GM19193 (cell line): ENCODE results near the gene RESP18.

Source experiments
- POLR2A ChIP-seq: IDR thresholded peaks from 4 replicates; pipeline ENCODE4 v1.6.1; 2011; ENCODE audit not compliant: insufficient read depth, insufficient read length; ENCODE audit errors: extremely low read depth

Gene RESP18

GRCh38 chr2:219300022-219300421, 32.5 kb downstream of the RESP18 start:
- TF ChIP-seq POLR2A: no peak

GRCh38 chr2:219299372-219299760, 33.2 kb downstream of the RESP18 start:
- no peak for TF ChIP-seq POLR2A

GRCh38 chr2:219298759-219299371, 33.7 kb downstream of the RESP18 start:
- TF ChIP-seq POLR2A: no peak

- TF ChIP-seq POLR2A: no peak
Measured at GRCh38 chr2:219297766-219298456, 34.6 kb downstream of the RESP18 start.

- TF ChIP-seq POLR2A: no peak
Measured at GRCh38 chr2:219296631-219297391, 35.7 kb downstream of the RESP18 start.

- no peak for TF ChIP-seq POLR2A
Measured at GRCh38 chr2:219296142-219296541, 36.4 kb downstream of the RESP18 start.

- peak; percentile 60 for TF ChIP-seq POLR2A
Measured at GRCh38 chr2:219294356-219295351, 37.9 kb downstream of the RESP18 start.

- TF ChIP-seq POLR2A: no peak
Measured at GRCh38 chr2:219293736-219294231, 38.8 kb downstream of the RESP18 start.

- no peak for TF ChIP-seq POLR2A
Measured at GRCh38 chr2:219292616-219293015, 39.9 kb downstream of the RESP18 start.

GRCh38 chr2:219291910-219292490, 40.5 kb downstream of the RESP18 start:
- TF ChIP-seq POLR2A: no peak

GRCh38 chr2:219291394-219291793, 41.1 kb downstream of the RESP18 start:
- no peak for TF ChIP-seq POLR2A

GRCh38 chr2:219290381-219291171, 42.0 kb downstream of the RESP18 start:
- no peak for TF ChIP-seq POLR2A
